H1 (cell line): ENCODE results near the gene ZSCAN1. TPM values are rescaled to one million over a fixed set of nuclear protein-coding genes. Genes with fewer than 3 reads are reported as not detected.

Source experiments
- CTCF ChIA-PET: fragments of 300-600 bp; sonication (Branson Sonifier 250); formaldehyde crosslinking; loops from one replicate; lab custom pipeline; 2021; ENCODE audit not compliant: partially characterized antibody; lab: Charles Lee
- POLR2A ChIA-PET: fragments of 300-600 bp; sonication (Branson Sonifier 250); formaldehyde crosslinking; loops from one replicate; lab custom pipeline; 2021; ENCODE audit warnings: inconsistent platforms; ENCODE audit not compliant: partially characterized antibody; lab: Charles Lee
- DNase-seq, 2 experiments: peaks; one replicate each; pipeline versions ENCODE4 v3.0.0 to v3.0.0-alpha.2; 2010 to 2022; ENCODE audit warnings: low spot score in 2 of 2, low read depth in 1 of 2, mixed read lengths in 1 of 2
- FAIRE-seq: peaks from 2 replicates; lab custom pipeline; 2011; peaks lifted over from hg19 to GRCh38; lab: Jason Lieb, UNC
- H2AFZ ChIP-seq: 2 replicates; pipeline ENCODE4 v1.8.1; 2012; ENCODE audit warnings: low read length, inconsistent platforms
- H2AK5ac ChIP-seq: 2 replicates; pipeline ENCODE4 v1.6.1; 2013; ENCODE audit warnings: low read depth, low read length
- H2BK120ac ChIP-seq: replicated peaks from 2 replicates; pipeline ENCODE3; 2013; ENCODE audit warnings: low read depth, low read length, inconsistent platforms
- H2BK12ac ChIP-seq: 2 replicates; pipeline ENCODE4 v1.6.1; 2013; ENCODE audit warnings: low read depth, low read length
- H2BK15ac ChIP-seq: 2 replicates; pipeline ENCODE4 v1.6.1; 2013; ENCODE audit warnings: low read length
- H2BK20ac ChIP-seq: 2 replicates; pipeline ENCODE4 v1.6.1; 2013; ENCODE audit warnings: low read length
- H2BK5ac ChIP-seq: 2 replicates; pipeline ENCODE4 v1.6.1; 2013; ENCODE audit warnings: low read depth, low read length
- H3K14ac ChIP-seq: 2 replicates; pipeline ENCODE4 v1.6.1; 2013; ENCODE audit warnings: inconsistent platforms; ENCODE audit not compliant: insufficient read length
- H3K18ac ChIP-seq: 2 replicates; pipeline ENCODE4 v1.6.1; 2013; ENCODE audit warnings: low read length; ENCODE audit errors: extremely low read depth
- H3K23ac ChIP-seq: 2 replicates; pipeline ENCODE4 v1.6.1; 2013; ENCODE audit warnings: inconsistent platforms; ENCODE audit not compliant: insufficient read length
- H3K23me2 ChIP-seq: 2 replicates; pipeline ENCODE4 v1.6.1; 2013; ENCODE audit warnings: low read depth, low read length
- H3K27ac ChIP-seq: 2 replicates; pipeline ENCODE4 v1.6.1; 2011; ENCODE audit warnings: low read depth, low read length, inconsistent platforms
- H3K27me3 ChIP-seq, 4 experiments: replicated peaks in 1 of 4; 1 replicate in 1 of 4; 2 replicates in 3 of 4; pipeline versions ENCODE4 v1.6.1 to v1.8.1; 2011 to 2013; ENCODE audit warnings: low read length in 3 of 4, mild to moderate bottlenecking in 3 of 4, inconsistent platforms in 2 of 4, mixed read lengths in 2 of 4, moderate library complexity in 1 of 4; ENCODE audit not compliant: control insufficient read depth in 3 of 4, insufficient read depth in 3 of 4; ENCODE audit errors: extremely low read depth in 1 of 4
- H3K36me3 ChIP-seq, 4 experiments: 2 replicates each; pipeline versions ENCODE4 v1.6.1 to v1.8.1; 2011 to 2013; ENCODE audit warnings: mild to moderate bottlenecking in 4 of 4, low read length in 3 of 4, moderate library complexity in 2 of 4, control low read depth in 1 of 4, inconsistent platforms in 1 of 4; ENCODE audit not compliant: insufficient read depth in 4 of 4, control insufficient read depth in 2 of 4
- H3K4ac ChIP-seq: replicated peaks from 2 replicates; pipeline ENCODE3; 2013; ENCODE audit warnings: low read length, low read depth, mixed read lengths, inconsistent platforms; ENCODE audit not compliant: insufficient read length
- H3K4me1 ChIP-seq, 4 experiments: replicated peaks in 1 of 4; 1 replicate in 1 of 4; 2 replicates in 3 of 4; pipeline versions ENCODE4 v1.6.1 to v1.8.1; 2011 to 2013; ENCODE audit warnings: low read length in 3 of 4, inconsistent platforms in 2 of 4, mixed read lengths in 1 of 4; ENCODE audit not compliant: insufficient read depth in 4 of 4, control insufficient read depth in 3 of 4
- H3K4me2 ChIP-seq, 2 experiments: 2 replicates each; pipeline versions ENCODE4 v1.6.1 to v1.8.1; 2011 to 2013; ENCODE audit warnings: low read depth in 2 of 2, low read length in 2 of 2, control low read depth in 1 of 2, inconsistent platforms in 1 of 2, mild to moderate bottlenecking in 1 of 2; ENCODE audit not compliant: insufficient read depth in 1 of 2
- H3K4me3 ChIP-seq, 4 experiments: fragments of 200-600, 300-600 bp in 1 of 4; sonication (generic), shearing (Covaris generic), sonication (Bioruptor Twin) in 1 of 4; 2 replicates each; pipeline versions ENCODE4 v1.5.1 to v1.8.1; 2011 to 2016; ENCODE audit warnings: low read length in 4 of 4, low read depth in 3 of 4, control low read depth in 2 of 4, inconsistent platforms in 2 of 4, mild to moderate bottlenecking in 2 of 4, mixed read lengths in 1 of 4, moderate library complexity in 1 of 4; ENCODE audit not compliant: insufficient read depth in 2 of 4; ENCODE audit errors: extremely low read depth in 1 of 4
- H3K56ac ChIP-seq: replicated peaks from 2 replicates; pipeline ENCODE3; 2013; ENCODE audit warnings: low read depth, mild to moderate bottlenecking, mixed read lengths, low read length, inconsistent platforms; ENCODE audit not compliant: insufficient read length
- H3K79me1 ChIP-seq: 2 replicates; pipeline ENCODE4 v1.6.1; 2013; ENCODE audit warnings: low read depth, low read length, control low read depth
- H3K79me2 ChIP-seq, 2 experiments: 2 replicates each; pipeline versions ENCODE4 v1.6.1 to v1.8.1; 2012 to 2013; ENCODE audit warnings: low read length in 2 of 2, mild to moderate bottlenecking in 2 of 2, inconsistent platforms in 1 of 2; ENCODE audit not compliant: insufficient read depth in 2 of 2, control insufficient read depth in 1 of 2
- H3K9ac ChIP-seq, 4 experiments: replicated peaks in 1 of 4; 1 replicate in 1 of 4; 2 replicates in 3 of 4; pipeline versions ENCODE4 v1.6.1 to v1.8.1; 2011 to 2013; ENCODE audit warnings: low read depth in 3 of 4, low read length in 3 of 4, control low read depth in 2 of 4, mild to moderate bottlenecking in 2 of 4, moderate library complexity in 2 of 4, inconsistent platforms in 1 of 4; ENCODE audit errors: extremely low read depth in 1 of 4
- H3K9me3 ChIP-seq, 2 experiments: 2 replicates each; pipeline versions ENCODE4 v1.6.1 to v1.8.1; 2012 to 2013; ENCODE audit warnings: mild to moderate bottlenecking in 2 of 2, moderate library complexity in 2 of 2, control low read depth in 1 of 2, inconsistent platforms in 1 of 2, low read depth in 1 of 2, low read length in 1 of 2, mixed read lengths in 1 of 2; ENCODE audit not compliant: insufficient read depth in 2 of 2
- H4K20me1 ChIP-seq, 2 experiments: replicated peaks in 1 of 2; 2 replicates each; pipeline versions ENCODE3 to v1.8.1; 2011 to 2013; ENCODE audit warnings: inconsistent platforms in 2 of 2, low read length in 2 of 2, mild to moderate bottlenecking in 1 of 2; ENCODE audit not compliant: insufficient read depth in 2 of 2, control insufficient read depth in 1 of 2
- H4K5ac ChIP-seq: 2 replicates; pipeline ENCODE4 v1.6.1; 2013; ENCODE audit warnings: low read length, low read depth, mixed read lengths, inconsistent platforms; ENCODE audit not compliant: insufficient read length
- H4K8ac ChIP-seq: 2 replicates; pipeline ENCODE4 v1.8.0; 2013; ENCODE audit warnings: mild to moderate bottlenecking, moderate library complexity, low read length, inconsistent platforms; ENCODE audit not compliant: insufficient read depth; ENCODE audit errors: extremely low read depth
- H4K91ac ChIP-seq: replicated peaks from 2 replicates; pipeline ENCODE3; 2013; ENCODE audit warnings: low read length, mixed read lengths, inconsistent platforms; ENCODE audit not compliant: insufficient read length
- ASH2L ChIP-seq: fragments of 200-600, 300-600 bp; sonication (generic); IDR thresholded peaks from one replicate; pipeline ENCODE4 v1.7.1; 2017; ENCODE audit warnings: low read length
- BCL11A ChIP-seq, 2 experiments: IDR thresholded peaks; one replicate each; pipeline ENCODE4 v1.6.1; 2011; ENCODE audit warnings: low read depth in 2 of 2, low read length in 2 of 2, mild to moderate bottlenecking in 2 of 2
- CBX5 ChIP-seq: fragments of 300-800, 300-1000 bp; sonication (generic); IDR thresholded peaks from 2 replicates; pipeline ENCODE4 v1.7.1; 2016; ENCODE audit warnings: antibody characterized with exemption, low read length, low read depth
- CHD1 ChIP-seq: IDR thresholded peaks from 2 replicates; pipeline ENCODE4 v1.6.1; 2012; ENCODE audit warnings: low read depth, low read length, improper control_type of control experiment
- CHD2 ChIP-seq: IDR thresholded peaks from 2 replicates; pipeline ENCODE4 v1.6.1; 2012; ENCODE audit warnings: low read length, improper control_type of control experiment
- E2F6 ChIP-seq: IDR thresholded peaks from 2 replicates; pipeline ENCODE4 v1.6.1; 2012; ENCODE audit warnings: inconsistent platforms
- KDM4A ChIP-seq: IDR thresholded peaks from one replicate; pipeline ENCODE4 v1.7.1; 2012; ENCODE audit warnings: low read depth, mild to moderate bottlenecking, moderate library complexity, low read length, inconsistent platforms; ENCODE audit not compliant: severe bottlenecking
- RBBP5 ChIP-seq: IDR thresholded peaks from 2 replicates; pipeline ENCODE4 v1.7.1; 2012; ENCODE audit warnings: low read depth, mild to moderate bottlenecking, inconsistent platforms, low read length, moderate library complexity, borderline replicate concordance
- SIRT6 ChIP-seq: IDR thresholded peaks from one replicate; pipeline ENCODE4 v1.7.1; 2012; ENCODE audit warnings: low read length, inconsistent platforms
- TAF7 ChIP-seq: optimal IDR thresholded peaks from 2 replicates; pipeline ENCODE3; 2011; ENCODE audit warnings: low read depth, mild to moderate bottlenecking, inconsistent platforms, low read length, moderate library complexity, borderline replicate concordance
- WGBS, 2 experiments: shearing (Covaris generic) in 1 of 2; methylation state at CpG; one replicate each; pipeline versions ENCODE4 v1.1.6 to v1.1.7; 2013 to 2015; ENCODE audit warnings: low lambda C conversion rate in 2 of 2, mixed read lengths in 2 of 2, inconsistent platforms in 1 of 2, low coverage in 1 of 2, missing lambda C conversion rate in 1 of 2; ENCODE audit not compliant: insufficient replicate concordance in 2 of 2, insufficient coverage in 1 of 2, insufficient read length in 1 of 2; ENCODE audit errors: extremely low coverage in 1 of 2, missing lambda C conversion rate in 1 of 2; 5-methylcytosine and 5-hydroxymethylcytosine counted together
- polyA plus RNA-seq, 7 experiments: library from polyadenylated mRNA; depleted of rRNA in 3 of 7; stranded (reverse) in 5 of 7; unstranded in 2 of 7; fragments of >200 nt in 5 of 7; fragments of 200-250 nt in 2 of 7; gene quantifications; 1 replicate in 5 of 7; 2 replicates in 1 of 7; 4 replicates in 1 of 7; pipeline versions ENCODE4 v1.2.1 to v1.2.3, GENCODE V29; 2011 to 2013; ENCODE audit warnings: missing spikeins in 2 of 7, mixed read lengths in 2 of 7
- total RNA-seq: library from RNA; stranded (reverse); fragmentation: NEBNext Ultra II Directional; extraction: Animal tissue kit (Norgen Biotek cat#: 25700); gene quantifications from 2 replicates; pipeline ENCODE4 v1.2.1, GENCODE V29; 2021

Gene ZSCAN1
- total and polyA plus RNA-seq, 2 of the 8 experiments (the other 6 are each of a cell fraction or from before 2014, with no cell fraction given): 1.2 to 4.3 TPM

DNA sequence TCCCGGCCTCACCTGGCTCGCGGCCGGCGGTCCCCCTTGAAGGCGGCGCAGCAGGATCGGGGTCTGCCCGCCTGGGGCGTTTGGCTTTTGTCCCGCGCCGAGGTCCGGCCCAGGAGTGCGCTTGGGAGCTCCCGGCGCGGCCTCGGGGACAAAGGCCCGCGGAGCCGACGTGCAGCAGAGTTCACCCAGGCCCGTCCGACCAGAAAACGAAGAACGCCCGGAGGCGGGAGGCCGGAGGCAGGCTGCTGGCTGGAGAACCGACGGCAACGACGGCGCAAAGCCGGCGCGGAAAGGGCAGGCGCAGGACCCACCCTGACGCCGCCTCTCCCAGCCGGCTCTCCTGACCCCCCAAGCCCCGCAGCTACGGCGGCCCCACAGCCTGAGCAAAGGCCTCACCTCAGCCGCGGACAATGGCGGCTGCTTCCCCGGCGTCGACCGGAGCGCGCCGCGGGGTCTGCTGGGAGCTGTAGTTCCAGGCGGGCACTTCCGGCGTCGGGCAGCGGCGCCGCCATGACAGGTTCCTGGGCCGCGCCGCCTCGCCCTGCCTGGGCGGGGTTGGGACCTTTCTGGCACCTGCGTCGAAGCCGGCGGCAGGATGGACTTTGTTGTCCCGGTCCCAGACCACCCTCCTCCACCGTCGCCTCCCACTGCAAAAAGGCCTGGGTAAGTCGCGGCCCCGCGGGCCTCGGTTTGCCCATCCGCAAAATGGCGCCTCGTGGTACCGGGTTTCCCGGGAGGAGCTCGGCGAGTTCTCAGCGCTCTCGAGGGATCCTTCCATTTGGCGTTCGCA lies 31.2 kb upstream of the ZSCAN1 start, which contains the start of gene ZNF606:
ZNF606 (minus strand) TSS at position 437 of the 790 bp plus-strand sequence. CDS start 1,501 bp downstream, outside the sequence.
- H3K23ac ChIP-seq: no peak within 1 kb of the TSS
- ChIA-PET CTCF (interaction anchor here (1.0 to 1.5 kb wide), 3 partner anchors 9 to 155 kb away, joined by 3 to 5 read pairs (median 3); no protein-coding TSS in a partner anchor), POLR2A (interaction anchor here (0.7 to 4.2 kb wide), 46 partner anchors 8 to 515 kb away, joined by 3 to 35 read pairs (median 5); partner anchors contain the start of genes ZNF135, ZNF324B, ZNF329 and ZNF417)
- H3K79me2 ChIP-seq: peaks cover 0 to 46% of the 10 kb centered on the region in 2 experiments; a peak in 3 of 4 replicates
- H2BK120ac ChIP-seq: peak within 1 kb of the TSS; percentile 15
- H2BK20ac ChIP-seq: 0 out of 2 replicates have a peak within 1 kb of the TSS, but pooled peaks have one; percentile 18
- peak within 1 kb of the TSS; percentile 24; the same call in 1 of the 2 replicates for H2AK5ac ChIP-seq
- H2BK5ac ChIP-seq: peak within 1 kb of the TSS; percentile 26
- peak within 1 kb of the TSS; percentile 77 to 97 (median 84) for H3K4me3 ChIP-seq
- peak within 1 kb of the TSS; percentile 93 for H3K18ac ChIP-seq
- H4K5ac ChIP-seq: peak within 1 kb of the TSS; percentile 80
- H4K91ac ChIP-seq: peak within 1 kb of the TSS; percentile 86
- no peaks in the 10 kb centered on the region for H4K20me1 ChIP-seq
- H3K4ac ChIP-seq: peak within 1 kb of the TSS; percentile 71
- no peaks in the 10 kb centered on the region; a peak in 1 of 7 replicates for H3K27me3 ChIP-seq
- H3K9ac ChIP-seq: peak within 1 kb of the TSS; percentile 96 to 98 (median 98)
- H3K27ac ChIP-seq: peak within 1 kb of the TSS; percentile 87
- peak within 1 kb of the TSS; percentile 27 for H3K14ac ChIP-seq
- H2BK15ac ChIP-seq: 0 out of 2 replicates have a peak within 1 kb of the TSS, but pooled peaks have one; percentile 31
- DNase-seq (peak in 1 of 2 experiments; percentile 87), FAIRE-seq (no peak)
- H2BK12ac ChIP-seq: peak within 1 kb of the TSS; percentile 96; the same call in 1 of the 2 replicates
- H4K8ac ChIP-seq: peak within 1 kb of the TSS; percentile 99
- peak within 1 kb of the TSS; percentile 79 to 82 for H3K4me2 ChIP-seq
- peak within 1 kb of the TSS; percentile 65 for H3K56ac ChIP-seq
- WGBS, 2 experiments: 1% methylated on average over 67 of the region's 91 CpGs; no CpG with 5 or more reads in 1 of the 2 experiments
- H2AFZ ChIP-seq: peak within 1 kb of the TSS; percentile 70
- peaks cover 15% of the 10 kb centered on the region for H3K79me1 ChIP-seq
- peaks cover 18 to 23% of the 10 kb centered on the region in 2 experiments for H3K9me3 ChIP-seq
- H3K4me1 ChIP-seq: peaks cover 0 to 5% (median under 1%) of the 10 kb centered on the region in 4 experiments; a peak in 2 of 7 replicates
- H3K23me2 ChIP-seq: peaks cover 4% of the 10 kb centered on the region
- H3K36me3 ChIP-seq: peaks cover 14 to 60% (median 41%) of the 10 kb centered on the region in 4 experiments
- no peak; the same call in 1 of the 2 replicates for TF ChIP-seq CHD2
- TF ChIP-seq CHD1: no peak
- TF ChIP-seq TAF7: no peak
- TF ChIP-seq SIRT6: no peak
- no peak for TF ChIP-seq CBX5
- TF ChIP-seq KDM4A: peak; percentile 100
- no peak for TF ChIP-seq BCL11A (IDR thresholded peaks at IDR 0.05; ENCODE audit: low read depth in 2 of 2, low read length in 2 of 2)
- TF ChIP-seq E2F6: peak; percentile 89
- TF ChIP-seq ASH2L: peak; percentile 91
- peak; percentile 89 for TF ChIP-seq RBBP5
